B cell (primary cell): ENCODE data around the gene ZNF410. TPM values are rescaled to one million over a fixed set of nuclear protein-coding genes. Genes with fewer than 3 reads are reported as not detected.
"Not testable (repeated sequence)": the region's sequence is repeated elsewhere in the genome, so short reads cannot be mapped to it uniquely, and the experiment has no call there.

Source experiments
- ATAC-seq: fragments of 200-7000 bp; cut with Tn5 transposase; one replicate; pipeline ENCODE4 v1.10.0; 2021; ENCODE audit warnings: low read depth, mild to moderate bottlenecking, moderate number of reproducible peaks, moderate library complexity
- CTCF ChIA-PET: fragments of 350-600 bp; sonication (Branson Sonifier 250); formaldehyde crosslinking; loops from one replicate; lab custom pipeline; 2021; ENCODE audit warnings: antibody characterized with exemption, inconsistent platforms; lab: Charles Lee
- POLR2A ChIA-PET: fragments of 350-600 bp; sonication (Branson Sonifier 250); formaldehyde crosslinking; loops from one replicate; lab custom pipeline; 2021; ENCODE audit warnings: antibody characterized with exemption; lab: Charles Lee
- DNase-seq: peaks from one replicate; pipeline ENCODE4 v3.0.0; 2013
- H2AFZ ChIP-seq: 2 replicates; pipeline ENCODE4 v1.6.1; 2012; ENCODE audit warnings: mild to moderate bottlenecking, low read depth, low read length; ENCODE audit not compliant: insufficient read depth, poor library complexity, severe bottlenecking
- H3K27ac ChIP-seq, 2 donors: 1 replicate in 1 of 2; 2 replicates in 1 of 2; pipeline ENCODE4 v1.5.1; 2012 to 2013; ENCODE audit warnings: low read length in 2 of 2, mild to moderate bottlenecking in 2 of 2, moderate library complexity in 1 of 2
- H3K27me3 ChIP-seq, 4 experiments: fragments of 200-600 bp in 1 of 4; sonication (generic) in 1 of 4; replicated peaks in 1 of 4; 1 replicate in 2 of 4; 2 replicates in 2 of 4; pipeline versions ENCODE4 v1.6.1 to v1.7.0; 2013 to 2016; ENCODE audit warnings: low read length in 3 of 4, mild to moderate bottlenecking in 2 of 4, mixed read lengths in 1 of 4, moderate library complexity in 1 of 4; ENCODE audit not compliant: insufficient read depth in 4 of 4, control insufficient read depth in 3 of 4; ENCODE audit errors: control extremely low read depth in 1 of 4
- H3K36me3 ChIP-seq, 2 experiments: replicated peaks in 1 of 2; 1 replicate in 1 of 2; 2 replicates in 1 of 2; pipeline versions ENCODE4 v1.6.1 to v1.7.1; 2013; ENCODE audit warnings: low read length in 1 of 2; ENCODE audit not compliant: insufficient read depth in 2 of 2, control insufficient read depth in 1 of 2; ENCODE audit errors: control extremely low read depth in 1 of 2, extremely low read depth in 1 of 2
- H3K4me1 ChIP-seq, 2 donors: fragments of 200-600 bp in 1 of 2; sonication (generic) in 1 of 2; 1 replicate in 1 of 2; 2 replicates in 1 of 2; pipeline versions ENCODE4 v1.5.1 to v1.6.1; 2013 to 2017; ENCODE audit warnings: low read length in 2 of 2; ENCODE audit not compliant: control insufficient read depth in 2 of 2, insufficient read depth in 2 of 2
- H3K4me2 ChIP-seq: replicated peaks from 2 replicates; pipeline ENCODE3; 2012; ENCODE audit warnings: mild to moderate bottlenecking, low read depth, low read length; ENCODE audit not compliant: poor library complexity, severe bottlenecking
- H3K4me3 ChIP-seq, 5 experiments: fragments of 200-600 bp in 1 of 5; sonication (generic) in 1 of 5; 1 replicate in 3 of 5; 2 replicates in 2 of 5; pipeline versions ENCODE4 v1.5.1 to v1.7.0; 2011 to 2016; ENCODE audit warnings: low read length in 4 of 5, mild to moderate bottlenecking in 4 of 5, low read depth in 2 of 5, control low read depth in 1 of 5, moderate library complexity in 1 of 5; ENCODE audit not compliant: insufficient read depth in 1 of 5; ENCODE audit errors: control extremely low read depth in 1 of 5, extremely low read depth in 1 of 5
- H3K79me2 ChIP-seq: fragments of 200-600 bp; sonication (generic); one replicate; pipeline ENCODE4 v1.6.0; 2016; ENCODE audit warnings: low read length; ENCODE audit not compliant: control insufficient read depth, insufficient read depth
- H3K9ac ChIP-seq: fragments of 200-600 bp; sonication (generic); 2 replicates; pipeline ENCODE4 v1.6.1; 2017; ENCODE audit warnings: mild to moderate bottlenecking, low read length, moderate library complexity
- H3K9me3 ChIP-seq, 3 donors: one replicate each; pipeline versions ENCODE4 v1.6.1 to v1.7.1; 2013; ENCODE audit warnings: low read length in 2 of 3; ENCODE audit not compliant: control insufficient read depth in 2 of 3, insufficient read depth in 1 of 3; ENCODE audit errors: control extremely low read depth in 1 of 3
- H4K20me1 ChIP-seq: 2 replicates; pipeline ENCODE4 v1.6.0; 2012; ENCODE audit warnings: mild to moderate bottlenecking, low read length; ENCODE audit not compliant: insufficient read depth, control insufficient read depth, poor library complexity, severe bottlenecking
- H3K27ac Mint-ChIP-seq: one replicate; pipeline ENCODE4 v1.8.0; 2021; ENCODE audit warnings: mixed read lengths
- H3K27me3 Mint-ChIP-seq: one replicate; pipeline ENCODE4 v1.8.0; 2021; ENCODE audit warnings: mixed read lengths
- H3K4me1 Mint-ChIP-seq: one replicate; pipeline ENCODE4 v1.8.0; 2021; ENCODE audit warnings: mixed read lengths
- H3K4me3 Mint-ChIP-seq: one replicate; pipeline ENCODE4 v1.8.0; 2021; ENCODE audit warnings: mixed read lengths
- H3K9me3 Mint-ChIP-seq: one replicate; pipeline ENCODE4 v1.8.0; 2022; ENCODE audit warnings: mixed read lengths; ENCODE audit not compliant: insufficient read depth
- EZH2 ChIP-seq: IDR thresholded peaks from 2 replicates; pipeline ENCODE4 v1.6.1; 2012; ENCODE audit warnings: borderline replicate concordance, low read depth, mild to moderate bottlenecking, moderate library complexity, low read length; ENCODE audit not compliant: insufficient read depth, poor library complexity, severe bottlenecking
- WGBS: methylation state at CpG from one replicate; pipeline ENCODE4 v1.1.5; 2013; ENCODE audit warnings: missing lambda C conversion rate; ENCODE audit not compliant: insufficient coverage; 5-methylcytosine and 5-hydroxymethylcytosine counted together
- intact Hi-C: fragments of 100-400 bp; cut with micrococcal nuclease; formaldehyde crosslinking; loops from one replicate; pipeline ENCODE4 v1.10.0; 2022
- polyA minus RNA-seq: library from RNA; depleted of rRNA, polyadenylated mRNA; stranded (reverse); fragments of >200 nt; gene quantifications from 2 replicates; pipeline ENCODE4 v1.2.3, GENCODE V29; 2012
- polyA plus RNA-seq: library from polyadenylated mRNA; depleted of rRNA; stranded (reverse); fragments of >200 nt; gene quantifications from 2 replicates; pipeline ENCODE4 v1.2.3, GENCODE V29; 2012
- total RNA-seq, 2 donors: library from RNA; stranded (reverse); fragments of 120-200 nt in 1 of 2; gene quantifications; 1 replicate in 1 of 2; 2 replicates in 1 of 2; pipeline versions ENCODE4 v1.2.3 to v1.2.4, GENCODE V29; 2013 to 2022
- TF ChIP-seq, protein P1 (sequence below): fragments of 200-600 bp; IDR thresholded peaks from one replicate; pipeline ENCODE4 v1.8.0; 2022; ENCODE audit warnings: antibody characterized with exemption, mild to moderate bottlenecking

The ZNF410 gene, protein sequence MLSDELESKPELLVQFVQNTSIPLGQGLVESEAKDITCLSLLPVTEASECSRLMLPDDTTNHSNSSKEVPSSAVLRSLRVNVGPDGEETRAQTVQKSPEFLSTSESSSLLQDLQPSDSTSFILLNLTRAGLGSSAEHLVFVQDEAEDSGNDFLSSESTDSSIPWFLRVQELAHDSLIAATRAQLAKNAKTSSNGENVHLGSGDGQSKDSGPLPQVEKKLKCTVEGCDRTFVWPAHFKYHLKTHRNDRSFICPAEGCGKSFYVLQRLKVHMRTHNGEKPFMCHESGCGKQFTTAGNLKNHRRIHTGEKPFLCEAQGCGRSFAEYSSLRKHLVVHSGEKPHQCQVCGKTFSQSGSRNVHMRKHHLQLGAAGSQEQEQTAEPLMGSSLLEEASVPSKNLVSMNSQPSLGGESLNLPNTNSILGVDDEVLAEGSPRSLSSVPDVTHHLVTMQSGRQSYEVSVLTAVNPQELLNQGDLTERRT
- total RNA-seq = 58.3 and 69.0 TPM in 2 replicates
- 56.0 TPM for total RNA-seq (2013)
- polyA plus RNA-seq = 18.9 and 26.2 TPM in 2 replicates
- polyA minus RNA-seq = 42.4 and 62.7 TPM in 2 replicates

DNA sequence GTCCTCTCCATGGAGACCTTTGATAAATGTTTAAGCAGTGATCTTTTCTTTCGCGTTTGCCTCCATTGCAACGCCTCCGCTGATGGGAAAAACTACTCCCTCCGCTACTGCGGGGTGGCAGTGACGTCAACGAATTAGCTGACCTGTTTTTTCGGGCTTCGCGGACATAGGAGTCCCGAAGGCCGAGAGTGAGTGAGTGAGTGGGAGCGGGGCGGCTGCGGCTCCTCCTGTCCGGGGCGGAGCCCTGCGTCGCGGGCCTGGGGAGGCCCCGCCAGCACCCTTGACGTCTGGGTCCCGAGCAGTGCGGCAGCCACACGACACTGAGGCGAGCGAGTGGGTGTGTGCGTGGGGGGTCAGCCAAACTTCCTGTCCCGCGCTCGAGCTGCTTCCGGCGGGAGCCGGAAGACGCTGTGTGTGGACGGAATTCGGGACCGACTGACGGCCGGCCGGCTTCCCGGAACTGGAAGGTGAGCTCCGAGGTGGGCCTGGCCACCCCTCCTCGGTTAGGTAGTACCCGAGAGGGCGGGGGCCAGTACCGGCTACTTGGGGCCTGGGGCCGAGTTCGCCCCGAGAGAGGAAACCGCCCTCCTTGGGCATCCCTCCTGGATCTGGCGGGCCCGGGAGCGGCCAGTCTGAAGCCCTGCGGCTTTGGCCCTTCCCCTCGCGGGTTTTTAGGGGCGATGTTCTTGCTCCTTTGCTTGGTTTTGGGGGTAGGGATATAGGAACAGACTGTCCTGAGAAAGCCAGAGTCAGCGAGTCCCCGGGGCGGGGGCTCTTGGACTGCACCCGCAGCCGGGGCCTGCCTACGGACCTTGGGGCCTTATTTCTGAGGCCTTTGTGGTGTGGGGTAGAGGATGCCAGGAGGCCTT lies at the start of gene ZNF410:
TSS of gene ZNF410 (plus strand) at position 411 of the 869 bp plus-strand sequence. CDS start 5,317 bp downstream, outside the sequence.
- H3K4me1 Mint-ChIP-seq = peaks cover 41% of the 10 kb centered on the region

DNA sequence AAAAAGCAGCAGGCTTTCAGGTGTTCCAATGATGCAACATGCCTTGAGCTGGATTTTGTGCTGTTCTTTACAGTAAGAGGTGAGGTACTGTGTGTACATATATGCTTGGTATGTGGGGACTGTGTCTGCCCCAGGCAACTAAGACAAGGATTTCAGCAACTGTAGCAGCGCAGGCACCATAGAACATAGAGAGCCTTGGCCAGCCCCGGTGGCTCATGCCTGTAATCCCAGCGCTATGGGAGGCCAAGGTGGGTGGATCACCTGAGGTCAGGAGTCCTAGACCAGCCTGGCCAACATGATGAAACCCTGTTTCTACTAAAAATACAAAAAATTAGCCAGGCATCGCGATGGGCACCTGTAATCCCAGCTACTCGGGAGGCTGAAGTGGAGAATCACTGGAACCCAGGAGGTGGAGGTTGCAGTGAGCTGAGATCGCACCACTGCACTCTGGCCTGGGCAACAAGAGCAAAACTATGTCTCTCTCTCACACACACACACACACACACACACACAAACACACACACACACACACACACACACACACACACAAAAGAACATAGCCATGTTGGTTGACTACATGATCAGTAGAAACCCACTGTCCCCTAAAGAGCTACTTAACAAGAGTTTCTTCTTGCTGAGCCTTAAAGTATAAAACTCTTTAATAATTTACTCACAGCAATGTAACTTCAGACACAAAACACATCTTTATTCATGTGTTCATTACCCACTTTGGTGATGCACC lies 48.2 kb upstream of the ZNF410 start:
- POLR2A ChIA-PET = interaction anchor here (0.6 kb wide), 1 partner anchor 116 kb away, joined by 3 read pairs; no protein-coding TSS in a partner anchor
- H3K36me3 ChIP-seq, H3K79me2 ChIP-seq, DNase-seq, H3K27ac ChIP-seq, H3K4me3 ChIP-seq, CTCF ChIA-PET, H3K27ac Mint-ChIP-seq, H3K9ac ChIP-seq, intact Hi-C loops, H3K27me3 Mint-ChIP-seq, H2AFZ ChIP-seq, H3K4me3 Mint-ChIP-seq, H3K9me3 Mint-ChIP-seq, H3K4me1 ChIP-seq, H3K9me3 ChIP-seq, ATAC-seq, H3K4me1 Mint-ChIP-seq, H3K27me3 ChIP-seq, H4K20me1 ChIP-seq, H3K4me2 ChIP-seq: not testable (repeated sequence)
- WGBS = 100% methylated on average over 3 of the region's 7 CpGs

More for the DNA sequence above, at the start of gene ZNF410:
- H3K79me2 ChIP-seq = peaks cover 50% of the 10 kb centered on the region
- ChIA-PET POLR2A (interaction anchor here (0.6 to 1.5 kb wide), 8 partner anchors 11 to 396 kb away, joined by 3 to 8 read pairs (median 4); partner anchors contain the start of genes COQ6, FAM161B, PTGR2 and RIOX1), CTCF (interaction anchor here (0.7 to 2.9 kb wide), 6 partner anchors 10 to 171 kb away, joined by 3 to 17 read pairs (median 3); no protein-coding TSS in a partner anchor)
- intact Hi-C loops = loop anchor here (1.0 to 5.0 kb wide), 4 partner anchors 35 to 394 kb away; partner anchors contain the start of genes PTGR2 and RIOX1
- peak; percentile 93 for DNase-seq
- no peaks in the 10 kb centered on the region for H3K27me3 ChIP-seq
- peak within 1 kb of the TSS; percentile 94 to 96 for H3K27ac ChIP-seq
- Mint-ChIP-seq H3K27me3 (no peaks in the 10 kb centered on the region), H3K9me3 (no peaks in the 10 kb centered on the region), H3K27ac (peak within 1 kb of the TSS; percentile 98), H3K4me3 (peak within 1 kb of the TSS; percentile 99)
- H3K4me2 ChIP-seq = peak within 1 kb of the TSS; percentile 79
- H2AFZ ChIP-seq = peak within 1 kb of the TSS; percentile 82
- H3K4me1 ChIP-seq = peaks cover 18 to 20% of the 10 kb centered on the region in 2 donors
- ATAC-seq = peak; percentile 99
- WGBS = under 1% methylated on average over 53 of the region's 65 CpGs
- peaks cover 7% of the 10 kb centered on the region for H4K20me1 ChIP-seq
- H3K9ac ChIP-seq = peak within 1 kb of the TSS; percentile 95
- H3K36me3 ChIP-seq = no peaks in the 10 kb centered on the region
- H3K4me3 ChIP-seq = peak within 1 kb of the TSS; percentile 64 to 97 (median 94)
- no peaks in the 10 kb centered on the region for H3K9me3 ChIP-seq
- TF ChIP-seq, protein P1, sequence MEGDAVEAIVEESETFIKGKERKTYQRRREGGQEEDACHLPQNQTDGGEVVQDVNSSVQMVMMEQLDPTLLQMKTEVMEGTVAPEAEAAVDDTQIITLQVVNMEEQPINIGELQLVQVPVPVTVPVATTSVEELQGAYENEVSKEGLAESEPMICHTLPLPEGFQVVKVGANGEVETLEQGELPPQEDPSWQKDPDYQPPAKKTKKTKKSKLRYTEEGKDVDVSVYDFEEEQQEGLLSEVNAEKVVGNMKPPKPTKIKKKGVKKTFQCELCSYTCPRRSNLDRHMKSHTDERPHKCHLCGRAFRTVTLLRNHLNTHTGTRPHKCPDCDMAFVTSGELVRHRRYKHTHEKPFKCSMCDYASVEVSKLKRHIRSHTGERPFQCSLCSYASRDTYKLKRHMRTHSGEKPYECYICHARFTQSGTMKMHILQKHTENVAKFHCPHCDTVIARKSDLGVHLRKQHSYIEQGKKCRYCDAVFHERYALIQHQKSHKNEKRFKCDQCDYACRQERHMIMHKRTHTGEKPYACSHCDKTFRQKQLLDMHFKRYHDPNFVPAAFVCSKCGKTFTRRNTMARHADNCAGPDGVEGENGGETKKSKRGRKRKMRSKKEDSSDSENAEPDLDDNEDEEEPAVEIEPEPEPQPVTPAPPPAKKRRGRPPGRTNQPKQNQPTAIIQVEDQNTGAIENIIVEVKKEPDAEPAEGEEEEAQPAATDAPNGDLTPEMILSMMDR = no peak
- TF ChIP-seq EZH2 = no peak
